Measurements from ENCODE around the gene TIMP2.

- peak; percentile 82 for TF ChIP-seq CTCF (IDR thresholded peaks at IDR 0.05; ENCODE audit: low read depth, low read length, poor library complexity, severe bottlenecking)
- no peak for TF ChIP-seq EZH2phosphoT487 (IDR thresholded peaks at IDR 0.05; ENCODE audit: borderline replicate concordance, low read length)
Observed at GRCh38 chr17:78865682-78866390, 59.4 kb downstream of the TIMP2 start.

Measured in DOHH2 (cell line).